HG03159 (cell line): Measurements from ENCODE around the gene DLGAP4.

Source experiments
- ATAC-seq: cut with Tn5 transposase; IDR thresholded peaks from one replicate; pipeline ENCODE4 v1.9.1; 2021; ENCODE audit warnings: mild to moderate bottlenecking, moderate library complexity; ENCODE audit not compliant: unreplicated experiment

DLGAP4 gene

DNA sequence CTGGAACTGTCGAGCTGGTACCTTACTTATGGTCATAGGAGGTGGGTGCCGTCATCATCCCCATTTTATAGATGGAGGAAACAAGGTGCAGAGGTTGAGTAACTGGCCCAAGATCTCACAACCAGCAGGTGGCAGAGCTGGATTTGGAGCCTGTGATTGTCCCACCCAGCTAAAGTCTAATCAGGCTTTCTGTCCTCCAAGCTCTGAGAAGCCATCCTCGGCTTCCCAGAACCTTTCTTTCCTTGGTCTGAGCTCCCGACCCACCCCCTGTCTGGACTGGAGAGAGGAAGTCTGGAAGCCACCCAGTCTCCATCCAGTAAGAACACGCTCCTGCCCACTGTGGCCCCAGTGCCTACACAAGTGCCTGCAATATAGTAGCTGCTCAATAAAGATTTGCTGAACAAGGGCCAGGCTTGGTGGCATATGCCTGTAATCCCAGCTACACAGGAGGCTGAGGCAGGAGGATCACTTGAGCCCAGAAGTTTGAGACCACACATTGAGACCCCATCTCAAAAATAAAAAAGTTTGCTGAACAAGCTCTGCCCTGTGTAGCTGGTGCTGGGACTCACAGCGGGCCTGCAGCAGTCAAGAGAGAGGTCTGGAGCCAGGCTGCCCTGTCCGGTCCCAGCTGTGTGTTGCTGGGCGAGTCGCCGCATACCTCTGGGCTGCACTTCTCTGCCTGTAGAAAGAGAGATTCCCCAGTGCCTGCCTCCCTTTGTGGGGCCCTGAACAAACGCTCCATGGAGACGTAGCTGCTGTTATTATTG is 32.5 kb upstream of the DLGAP4 start:
- no peak for ATAC-seq

DNA sequence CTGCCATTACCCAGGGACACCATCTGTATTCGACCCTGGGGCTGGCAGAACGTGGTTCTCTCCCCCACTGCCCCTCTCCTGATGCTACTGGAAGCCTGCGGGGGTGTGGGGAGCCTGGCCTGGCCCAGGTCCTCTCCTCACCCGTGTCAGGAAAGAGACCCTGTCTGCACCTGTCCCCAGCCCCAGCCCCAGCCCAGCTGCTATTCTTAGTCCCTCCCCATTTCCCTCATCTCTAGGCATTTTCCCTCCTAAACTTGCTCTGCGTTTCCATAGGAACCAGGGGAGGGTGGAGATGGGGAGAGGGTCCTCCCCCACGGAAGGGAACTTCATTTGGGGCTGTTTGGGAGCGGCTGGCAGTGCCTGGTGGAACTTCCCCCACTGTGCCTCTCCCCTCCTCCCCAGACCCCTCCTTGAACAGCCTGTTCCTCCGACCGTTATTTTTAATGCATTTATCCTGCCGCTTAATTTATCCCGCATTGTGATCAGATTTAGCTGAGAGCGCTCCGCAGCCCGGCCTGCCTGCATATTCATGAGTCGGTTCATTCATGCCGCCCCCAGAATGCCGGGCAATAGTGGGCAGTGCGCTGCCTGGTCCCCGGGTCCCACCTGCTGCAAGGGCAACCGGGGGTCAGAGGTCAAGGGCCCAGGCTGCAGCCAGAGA is 31.8 kb upstream of the DLGAP4 start:
- no peak for ATAC-seq

DNA sequence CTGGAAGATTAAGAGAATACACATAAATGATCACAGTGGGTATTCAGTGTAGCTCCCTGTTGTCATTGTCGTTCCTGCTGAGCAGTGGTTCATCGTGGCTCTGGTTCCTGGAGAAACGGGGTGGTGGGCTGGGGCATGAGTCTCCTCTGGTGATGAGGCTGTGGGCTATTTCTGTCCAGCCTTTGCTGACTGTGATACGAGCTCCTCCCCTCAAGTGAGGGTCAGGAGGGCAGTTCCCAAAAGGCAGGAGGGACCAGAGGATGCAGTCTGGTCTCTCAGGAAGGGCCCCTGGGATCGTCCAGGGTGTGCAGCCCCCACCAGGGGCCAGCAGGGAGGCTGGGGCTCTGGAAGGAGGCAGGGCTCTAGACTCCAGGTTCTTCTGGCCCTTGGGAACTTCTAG is 31.1 kb upstream of the DLGAP4 start:
- ATAC-seq = no peak

DNA sequence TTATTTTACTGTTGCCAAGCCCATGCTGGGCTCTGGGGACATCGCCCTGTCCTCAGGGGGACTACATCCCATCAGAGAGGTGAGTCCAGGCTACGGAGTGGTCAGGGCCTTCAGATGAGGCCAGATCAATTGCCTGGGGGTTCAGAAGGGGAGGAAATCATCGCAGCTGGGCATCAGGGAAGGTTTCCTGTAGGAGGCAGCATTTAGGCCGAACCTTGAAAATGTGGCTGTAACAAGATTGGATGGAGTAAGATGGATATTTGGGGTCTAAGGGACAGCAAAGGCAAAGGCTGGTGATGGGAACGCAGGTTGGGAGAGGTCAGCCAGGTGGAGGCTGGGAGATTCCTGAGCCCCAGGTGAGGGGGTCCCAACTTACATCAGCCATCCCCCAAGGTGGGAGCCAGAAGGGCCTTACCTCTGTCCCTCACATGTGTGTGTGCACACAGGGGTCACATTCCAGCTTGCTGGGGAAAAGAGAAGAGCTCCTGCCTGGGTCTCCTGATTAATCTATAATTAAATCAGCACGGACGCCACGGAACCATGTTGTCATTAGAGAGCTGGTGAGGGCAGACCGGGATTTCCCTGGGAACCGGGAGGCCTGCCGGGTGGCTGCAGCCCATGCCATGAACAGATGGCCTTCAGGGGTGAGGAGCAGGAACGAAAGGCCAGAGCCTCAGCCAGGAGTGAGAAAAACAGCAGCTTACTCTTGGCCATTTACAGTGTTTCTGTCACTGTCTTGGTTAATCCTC is 30.5 kb upstream of the DLGAP4 start:
- no peak for ATAC-seq

- no peak for ATAC-seq
These were observed 28.6 kb upstream of the DLGAP4 start for GRCh38 chr20:36277546-36277945.

DNA sequence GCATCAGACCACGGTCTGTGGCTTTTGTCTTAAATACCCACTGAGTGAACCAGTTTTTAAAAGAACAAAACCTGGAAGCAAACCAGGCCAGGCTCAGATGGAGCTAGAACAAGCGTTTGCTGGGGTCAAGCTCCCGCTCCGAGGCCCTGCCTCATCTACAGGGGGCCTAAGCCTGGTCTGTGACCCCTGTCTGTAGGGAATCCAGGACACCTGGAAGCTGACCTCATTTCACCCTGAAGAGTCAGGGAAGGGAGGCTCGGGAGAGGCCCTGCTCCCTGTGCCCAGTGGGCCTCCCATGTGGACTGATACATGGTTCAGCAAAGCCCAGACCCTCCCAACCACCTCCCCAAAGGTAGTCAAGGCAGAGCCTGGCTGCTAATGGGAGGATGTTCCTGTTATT is 26.8 kb upstream of the DLGAP4 start:
- ATAC-seq = no peak

DNA sequence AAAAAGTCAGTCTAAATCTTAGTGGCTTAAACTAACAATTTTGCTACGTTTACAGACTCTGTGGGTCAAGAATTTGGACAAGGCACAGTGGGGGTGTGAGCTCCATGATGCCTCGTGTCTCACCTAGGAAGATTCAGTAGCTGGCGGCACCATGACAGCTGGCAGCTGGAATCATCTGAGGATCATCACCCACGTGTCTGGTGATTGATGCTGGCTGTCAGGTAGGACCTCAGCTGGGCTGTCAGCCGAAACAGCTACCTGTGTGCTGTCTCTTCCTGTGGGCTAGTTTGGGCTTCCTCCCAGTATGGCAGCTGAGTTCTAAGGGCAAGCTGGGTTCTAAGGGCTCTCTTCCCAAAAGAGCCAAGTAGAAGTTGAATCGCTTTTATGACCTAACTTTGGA is 26.4 kb upstream of the DLGAP4 start:
- ATAC-seq = no peak

- ATAC-seq = no peak
These were observed 24.3 kb upstream of the DLGAP4 start for GRCh38 chr20:36281785-36282380.

DNA sequence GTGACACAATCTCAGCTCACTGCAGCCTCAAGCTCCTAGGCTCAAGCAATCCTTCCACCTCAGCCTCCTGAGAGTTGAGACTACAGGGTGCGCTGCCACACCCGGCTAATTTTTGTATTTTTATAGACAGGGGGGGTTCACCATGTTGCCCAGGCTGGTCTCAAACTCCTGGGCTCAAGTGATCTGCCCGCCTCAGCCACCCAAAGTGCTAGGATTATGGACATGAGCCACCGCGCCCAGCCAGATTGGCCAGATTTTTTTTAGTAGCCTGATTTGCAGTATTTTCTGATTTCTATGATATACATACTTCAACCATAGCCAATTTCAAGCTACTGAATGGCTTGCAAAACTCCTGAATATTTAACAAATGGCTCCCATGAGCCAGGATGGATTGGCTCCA is 21.4 kb upstream of the DLGAP4 start:
- ATAC-seq = no peak

DNA sequence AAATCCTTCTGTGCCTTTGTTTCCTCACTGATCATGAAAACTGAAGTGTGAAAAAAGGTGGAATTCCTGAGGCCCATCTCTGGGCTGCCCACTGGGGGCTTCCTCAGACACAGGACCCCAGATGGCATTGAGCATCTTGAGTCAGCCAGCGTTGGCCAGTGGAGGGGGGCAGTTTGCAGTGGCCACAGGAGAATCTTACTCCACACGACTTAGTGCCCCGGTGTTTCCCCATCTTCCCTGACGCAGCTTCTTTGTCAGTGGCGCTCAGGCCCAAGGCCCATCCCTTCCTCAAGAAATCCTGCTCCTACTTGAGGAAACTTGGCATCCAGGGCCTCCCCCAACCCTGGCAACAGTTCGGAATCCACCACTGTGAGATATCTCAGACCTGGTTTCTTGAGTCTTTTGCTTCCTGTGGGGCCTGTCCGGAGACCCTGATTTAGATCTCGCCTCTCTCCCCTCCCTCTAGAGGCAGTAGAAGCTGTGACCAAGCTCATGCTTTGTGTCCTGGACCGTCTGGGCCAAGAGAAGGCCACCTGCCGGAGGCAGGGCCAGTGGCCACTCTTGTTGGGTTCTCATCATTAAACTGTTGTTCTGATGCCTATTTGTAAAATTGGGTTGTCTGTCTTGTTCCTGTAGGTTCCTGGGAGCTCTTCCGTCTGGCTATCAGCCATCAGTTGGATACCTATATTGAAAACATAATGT is 20.2 kb upstream of the DLGAP4 start:
- no peak for ATAC-seq

DNA sequence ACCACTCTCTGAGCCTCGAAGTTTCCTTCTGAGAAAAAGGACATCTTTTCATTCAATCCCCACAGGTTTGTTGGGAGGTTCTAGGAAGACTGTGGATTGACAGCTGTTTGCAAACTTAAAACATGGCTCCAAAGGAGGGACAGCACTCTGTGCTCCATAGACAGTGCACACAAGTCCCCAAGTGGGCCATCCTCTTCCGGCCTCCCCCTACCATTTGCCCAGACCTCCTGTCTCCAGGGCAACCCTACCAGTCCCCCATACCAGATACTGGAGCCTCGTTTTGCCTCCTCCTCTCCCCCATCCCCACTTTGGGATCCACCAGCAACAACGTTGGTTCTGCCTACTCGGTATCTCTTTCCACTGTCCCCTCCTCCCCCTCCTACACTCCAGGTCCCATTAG is 8.5 kb upstream of the DLGAP4 start:
- ATAC-seq = no peak

DNA sequence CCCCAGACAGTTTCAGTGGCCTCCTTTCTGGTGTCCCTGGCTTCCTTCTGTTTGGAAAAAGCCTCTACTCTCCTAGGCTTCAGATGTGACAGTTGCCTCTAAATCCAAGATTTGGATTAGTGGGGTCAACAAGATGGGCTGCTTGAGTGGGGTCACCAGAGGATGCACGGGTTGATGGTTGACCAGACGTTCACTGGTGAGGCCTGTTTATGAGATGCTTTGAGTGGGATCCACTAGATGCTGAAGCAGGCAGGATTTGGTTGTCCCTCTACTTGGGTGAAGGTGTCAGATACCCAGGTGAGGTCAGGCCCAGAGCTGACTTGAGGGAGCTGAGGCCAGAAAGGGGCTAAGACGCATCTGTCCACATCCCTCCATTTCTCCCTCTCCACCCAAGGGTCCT is 8.1 kb upstream of the DLGAP4 start:
- no peak for ATAC-seq

DNA sequence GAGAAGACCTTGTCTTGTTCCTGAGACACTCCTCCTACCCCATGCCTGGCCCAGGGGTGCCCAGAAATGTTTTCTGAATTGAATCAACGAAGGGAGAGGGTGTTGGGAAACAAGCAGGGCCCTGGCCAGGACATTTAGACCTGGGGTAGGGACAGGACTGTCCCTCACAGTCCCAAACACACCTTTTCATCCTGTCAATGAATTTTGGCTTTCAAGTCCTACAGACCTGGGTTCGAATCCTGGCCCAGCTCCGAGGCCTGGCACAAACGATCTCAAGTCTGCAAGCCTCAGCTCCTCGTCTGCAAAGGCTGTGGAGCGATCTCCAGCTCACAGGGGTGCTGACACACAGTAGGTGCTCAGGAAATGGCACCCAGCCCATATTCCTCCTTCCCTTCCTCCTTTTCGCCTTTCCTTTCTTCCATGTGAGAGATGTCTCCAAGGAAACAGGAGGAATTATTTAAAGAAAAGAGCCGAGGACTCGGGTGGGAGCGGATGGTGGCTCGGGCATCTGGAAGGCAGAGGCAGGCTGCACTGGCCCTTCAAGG is 7.3 kb upstream of the DLGAP4 start:
- no peak for ATAC-seq

DNA sequence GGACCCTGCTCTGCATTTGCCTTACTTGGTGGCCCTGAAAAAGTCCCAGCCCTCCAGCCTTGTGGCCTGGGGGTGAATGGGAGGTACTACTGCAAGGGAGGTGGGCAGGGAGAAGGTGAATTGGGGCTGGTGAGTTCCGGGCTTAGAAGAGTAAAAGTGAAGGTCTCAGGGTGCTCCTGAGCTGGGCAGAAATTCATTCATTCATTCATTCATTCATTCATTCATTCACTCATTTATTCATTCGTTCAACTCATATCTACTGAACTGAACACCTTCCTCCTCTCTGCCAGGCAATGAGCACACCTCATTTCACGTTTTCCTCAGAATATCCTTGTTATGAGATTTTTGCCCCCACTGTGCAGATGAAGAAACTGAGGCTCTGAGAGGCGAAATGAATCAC is 6.7 kb upstream of the DLGAP4 start:
- ATAC-seq = no peak

- no peak for ATAC-seq
These were observed 4.6 kb upstream of the DLGAP4 start for GRCh38 chr20:36301359-36302119.

DNA sequence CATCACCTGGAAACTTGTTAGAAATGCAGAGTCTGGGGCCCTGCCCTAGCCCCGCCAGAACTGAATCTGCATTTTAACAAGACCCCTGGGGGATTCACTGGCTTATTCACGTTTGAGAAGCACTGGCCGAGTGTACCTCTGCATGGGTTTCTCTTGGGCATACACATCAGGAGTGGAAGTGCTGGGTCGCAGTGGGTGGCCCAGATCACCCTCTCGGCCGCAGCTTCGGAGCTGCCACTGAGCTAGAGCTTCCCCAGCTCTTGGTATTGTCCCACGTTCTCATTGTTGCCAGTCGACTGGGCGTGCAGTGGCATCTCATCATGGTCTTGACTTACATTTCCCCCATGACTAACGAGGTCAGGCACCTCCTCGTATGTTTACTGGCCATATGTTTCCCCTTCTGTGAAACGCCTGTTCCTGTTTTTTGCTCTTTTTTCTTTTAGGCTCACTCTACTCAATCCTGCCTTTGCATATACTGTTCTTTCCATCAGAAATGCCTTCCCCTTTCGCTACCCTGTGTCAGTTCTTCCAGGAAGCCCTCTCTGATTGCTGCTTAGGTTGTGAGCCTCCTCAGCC is 3.0 kb upstream of the DLGAP4 start:
- ATAC-seq = no peak

GRCh38 chr20:36303831-36304230 is 2.3 kb upstream of the DLGAP4 start:
- ATAC-seq = no peak

DNA sequence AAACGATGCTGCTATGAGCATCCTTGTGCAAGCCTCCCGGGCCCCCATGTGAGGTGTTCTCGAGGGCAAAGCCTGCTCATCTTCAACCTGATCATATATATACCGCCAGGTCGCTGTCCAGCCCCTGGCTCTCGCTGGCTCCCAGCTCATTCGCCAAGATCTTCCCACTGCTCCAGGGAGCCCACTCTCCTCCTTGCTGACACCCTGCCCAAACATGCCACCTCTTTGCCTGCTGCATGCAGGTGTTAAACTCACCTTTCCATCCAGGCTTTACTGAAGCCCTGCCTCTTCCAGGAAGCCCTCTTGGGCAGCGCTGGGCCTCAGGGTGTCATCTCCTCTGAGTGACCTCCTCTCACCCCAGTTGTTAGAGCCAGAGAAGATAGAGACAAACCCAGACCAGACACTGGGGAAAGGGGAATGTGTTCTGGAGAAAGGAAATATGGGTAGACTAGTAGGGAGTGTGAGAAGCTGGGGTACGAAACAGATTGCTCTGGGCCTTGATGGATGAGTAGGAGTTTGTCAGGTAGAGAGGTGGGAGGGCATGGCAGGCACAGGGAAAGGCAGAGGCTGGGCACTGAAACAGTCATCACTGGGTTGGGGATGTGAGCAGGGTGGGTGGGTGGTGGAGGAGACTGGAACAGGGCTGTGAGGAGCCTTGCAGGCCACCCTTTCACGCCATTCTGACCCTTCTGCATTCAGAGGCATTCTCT is 1.2 kb upstream of the DLGAP4 start:
- no peak for ATAC-seq
